GM19372 (cell line): ENCODE measurements around the gene ATF6B.

ENCODE experiments used
- ATAC-seq: cut with Tn5 transposase; IDR thresholded peaks from one replicate; pipeline ENCODE4 v1.9.1; 2021; ENCODE audit warnings: mild to moderate bottlenecking, low read depth, moderate library complexity; ENCODE audit not compliant: unreplicated experiment

ATF6B gene

GRCh38 chr6:32127717-32128592 lies at the start of gene ATF6B:
Gene ATF6B (minus strand): TSS chr6:32128246. CDS start chr6:32128207, 39 bp downstream.
- peak; percentile 85 for ATAC-seq

GRCh38 chr6:32177183-32177787 lies 49.2 kb upstream of the ATF6B start:
- ATAC-seq = no peak

GRCh38 chr6:32176476-32177182 lies 48.6 kb upstream of the ATF6B start:
- ATAC-seq = no peak

GRCh38 chr6:32175711-32176475 lies 47.8 kb upstream of the ATF6B start, which contains the start of gene AGPAT1:
Gene AGPAT1 (minus strand): TSS chr6:32176084. CDS start chr6:32171496, 4,588 bp downstream.
- ATAC-seq = no peak

GRCh38 chr6:32175322-32175710 lies 47.3 kb upstream of the ATF6B start:
- ATAC-seq = no peak

GRCh38 chr6:32174416-32174815 lies 46.4 kb upstream of the ATF6B start:
- ATAC-seq = no peak

- no peak for ATAC-seq
These were observed 45.1 kb upstream of the ATF6B start for GRCh38 chr6:32173051-32173727.

- ATAC-seq = no peak
These were observed 43.2 kb upstream of the ATF6B start for GRCh38 chr6:32171234-32171633.

GRCh38 chr6:32170294-32170693 lies 42.2 kb upstream of the ATF6B start:
- ATAC-seq = no peak

GRCh38 chr6:32168807-32169591 lies 41.0 kb upstream of the ATF6B start:
- ATAC-seq = no peak

GRCh38 chr6:32168350-32168749 lies 40.3 kb upstream of the ATF6B start:
- ATAC-seq = no peak

- no peak for ATAC-seq
These were observed 39.8 kb upstream of the ATF6B start for GRCh38 chr6:32167761-32168262.

- no peak for ATAC-seq
These were observed 39.2 kb upstream of the ATF6B start for GRCh38 chr6:32167154-32167760.

- no peak for ATAC-seq
These were observed 38.5 kb upstream of the ATF6B start for GRCh38 chr6:32166411-32167061.

- ATAC-seq = no peak
These were observed 36.2 kb upstream of the ATF6B start, which contains the start of gene EGFL8 for GRCh38 chr6:32164295-32164694. Gene EGFL8 (plus strand): TSS chr6:32164595. CDS start chr6:32166166, 1,571 bp downstream.

- ATAC-seq = no peak
These were observed 35.7 kb upstream of the ATF6B start for GRCh38 chr6:32163559-32164258.

GRCh38 chr6:32158052-32158451 lies 30.0 kb upstream of the ATF6B start:
- no peak for ATAC-seq
